Lung (tissue), 12 donors: Measurements from ENCODE around the gene UBE2J1. TPM values are rescaled to one million over a fixed set of nuclear protein-coding genes. Genes with fewer than 3 reads are reported as not detected.
A peak's percentile ranks its signal among the peaks of the same experiment; 100 is the strongest.

ENCODE experiments used
- ATAC-seq: fragments of 200-7000 bp; cut with Tn5 transposase; one replicate; pipeline ENCODE4 v1.9.1; 2020; ENCODE audit warnings: moderate number of reproducible peaks; ENCODE audit not compliant: insufficient read depth, low FRiP score
- DNase-seq, 3 donors: peaks; one replicate each; pipeline ENCODE4 v3.0.0-alpha.2; 2013 to 2017
- H3K27ac ChIP-seq, 2 donors: one replicate each; pipeline ENCODE4 v1.5.1; 2013; ENCODE audit warnings: mild to moderate bottlenecking in 2 of 2, moderate library complexity in 2 of 2, control low read depth in 1 of 2, inconsistent platforms in 1 of 2, low read depth in 1 of 2, low read length in 1 of 2
- H3K27me3 ChIP-seq, 3 donors: one replicate each; pipeline ENCODE4 v1.5.1; 2013; ENCODE audit warnings: low read length in 2 of 3; ENCODE audit not compliant: control insufficient read depth in 3 of 3, insufficient read depth in 3 of 3
- H3K36me3 ChIP-seq, 4 donors: one replicate each; pipeline ENCODE4 v1.5.1; 2013; ENCODE audit warnings: low read length in 4 of 4, mild to moderate bottlenecking in 1 of 4, moderate library complexity in 1 of 4; ENCODE audit not compliant: control insufficient read depth in 4 of 4, insufficient read depth in 4 of 4
- H3K4me1 ChIP-seq, 5 donors: one replicate each; pipeline ENCODE4 v1.5.1; 2013; ENCODE audit warnings: low read length in 5 of 5, mild to moderate bottlenecking in 2 of 5, moderate library complexity in 1 of 5; ENCODE audit not compliant: control insufficient read depth in 5 of 5, insufficient read depth in 5 of 5
- H3K4me3 ChIP-seq: one replicate; pipeline ENCODE4 v1.5.1; 2013; ENCODE audit warnings: mild to moderate bottlenecking, control low read depth, moderate library complexity
- H3K9ac ChIP-seq, 2 donors: one replicate each; pipeline ENCODE4 v1.5.1; 2013; ENCODE audit warnings: low read length in 2 of 2, control low read depth in 1 of 2; ENCODE audit not compliant: insufficient read depth in 1 of 2
- H3K9me3 ChIP-seq, 4 donors: one replicate each; pipeline ENCODE4 v1.5.1; 2013; ENCODE audit warnings: low read length in 3 of 4, mild to moderate bottlenecking in 1 of 4, moderate library complexity in 1 of 4; ENCODE audit not compliant: control insufficient read depth in 4 of 4, insufficient read depth in 3 of 4
- CTCF ChIP-seq: IDR thresholded peaks from 2 replicates; pipeline ENCODE4 v1.5.1; 2012; ENCODE audit warnings: mild to moderate bottlenecking; ENCODE audit errors: control extremely low read depth, extremely low read depth
- WGBS, 2 donors: extraction: QIAGEN DNeasy Blood & Tissue Kit; methylation state at CpG; one replicate each; pipeline ENCODE4 v1.1.7; 2013; 5-methylcytosine and 5-hydroxymethylcytosine counted together
- polyA plus RNA-seq, 2 donors: library from polyadenylated mRNA; stranded (reverse); fragments of 200-250 nt; gene quantifications; one replicate each; pipeline ENCODE4 v1.2.1, GENCODE V29; 2013
- total RNA-seq, 2 donors: library from RNA; depleted of rRNA in 1 of 2; stranded (reverse); fragments of >200 nt in 1 of 2; gene quantifications; one replicate each; pipeline ENCODE4 v1.2.1, GENCODE V29; 2014 to 2021
- donor health status: control.
- donor health status: control.
- donor health status: Bipolar disorder and iron deficiency.
- donor health status: healthy.
- donor health status: DM: yes; HTN: yes; CAD: no.

The UBE2J1 gene
- total and polyA plus RNA-seq, 4 donors: 24.3 to 51.0 (median 41.5) TPM

GRCh38 chr6:89301586-89302194 is 50.8 kb downstream of the UBE2J1 start:
- TF ChIP-seq CTCF: no peak
- Histone ChIP-seq H3K9me3 (peaks cover 0 to 7% (median 0%) of the 10 kb centered on the region in 4 donors), H3K27ac (no peak overlapping the region), H3K4me3 (no peak overlapping the region), H3K4me1 (peaks cover 0 to 6% (median 0%) of the 10 kb centered on the region in 5 donors), H3K27me3 (no peaks in the 10 kb centered on the region), H3K36me3 (no peaks in the 10 kb centered on the region), H3K9ac (no peak overlapping the region)
- WGBS, 2 donors: 95 to 96% methylated on average over 25 of the region's 25 CpGs
- DNase-seq: no peak
- no peak for ATAC-seq

DNA sequence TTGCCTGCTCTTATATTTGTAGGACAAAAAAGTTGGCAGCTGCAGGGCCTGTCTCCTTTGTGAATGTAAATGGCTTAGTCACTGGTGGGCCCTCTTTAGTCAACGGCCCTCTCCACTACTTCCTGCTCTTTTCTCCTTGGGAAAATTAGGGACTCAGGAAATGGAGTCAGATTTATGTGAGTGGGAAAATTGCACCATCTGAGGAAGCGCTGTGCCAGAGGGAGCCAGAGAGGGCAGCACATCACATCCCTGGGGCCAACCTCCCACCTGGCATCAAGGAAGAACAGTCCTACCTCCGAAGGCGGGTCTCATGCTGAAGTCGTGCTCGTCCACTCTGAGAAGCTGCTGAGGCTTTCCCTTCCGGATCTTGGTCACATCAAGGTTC is 53.1 kb downstream of the UBE2J1 start:
- Histone ChIP-seq H3K27me3 (no peaks in the 10 kb centered on the region), H3K4me3 (no peak overlapping the region), H3K27ac (no peak overlapping the region), H3K9ac (no peak overlapping the region), H3K36me3 (no peaks in the 10 kb centered on the region), H3K4me1 (peaks cover 0 to 6% (median 0%) of the 10 kb centered on the region in 5 donors), H3K9me3 (peaks cover 0 to 7% (median 0%) of the 10 kb centered on the region in 4 donors)
- no peak for TF ChIP-seq CTCF
- DNase-seq: no peak
- no peak for ATAC-seq
- WGBS, 2 donors: 80 to 82% methylated on average over 7 of the region's 7 CpGs

- DNase-seq (peak in 1 of 3 donors; percentile 28), ATAC-seq (peak; percentile 37)
- H3K9me3 ChIP-seq: peaks cover 0 to 7% (median 0%) of the 10 kb centered on the region in 4 donors
- H3K27ac ChIP-seq: no peak overlapping the region
- peaks cover 0 to 6% (median 0%) of the 10 kb centered on the region in 5 donors for H3K4me1 ChIP-seq
- no peak overlapping the region for H3K4me3 ChIP-seq
- no peaks in the 10 kb centered on the region for H3K36me3 ChIP-seq
- 66 to 69% methylated on average over 4 of the region's 4 CpGs for WGBS, 2 donors
- H3K9ac ChIP-seq: no peak overlapping the region
- TF ChIP-seq CTCF: no peak
- H3K27me3 ChIP-seq: no peaks in the 10 kb centered on the region
Observed at GRCh38 chr6:89298680-89299465, 53.6 kb downstream of the UBE2J1 start.
